ENCODE results near the gene PDGFRB. TPM values are rescaled to one million over a fixed set of nuclear protein-coding genes. Genes with fewer than 3 reads are reported as not detected.

The PDGFRB gene
- total RNA-seq, 1 donor from 2014 or later, result 2.9 TPM

- H3K9me3 Mint-ChIP-seq (ENCODE audit: unreplicated experiment), result peaks cover 9% of the 10 kb centered on the region
- H3K4me3 Mint-ChIP-seq (ENCODE audit: unreplicated experiment), result no peak overlapping the region
- peaks cover 2% of the 10 kb centered on the region for H3K4me1 Mint-ChIP-seq (ENCODE audit: low read depth, unreplicated experiment)
- peaks cover 2% of the 10 kb centered on the region for H3K27me3 Mint-ChIP-seq (ENCODE audit: unreplicated experiment)
- H3K27ac Mint-ChIP-seq (ENCODE audit: unreplicated experiment), result no peak overlapping the region
- H3K36me3 Mint-ChIP-seq (ENCODE audit: unreplicated experiment), result no peaks in the 10 kb centered on the region
- TF ChIP-seq, protein P1, sequence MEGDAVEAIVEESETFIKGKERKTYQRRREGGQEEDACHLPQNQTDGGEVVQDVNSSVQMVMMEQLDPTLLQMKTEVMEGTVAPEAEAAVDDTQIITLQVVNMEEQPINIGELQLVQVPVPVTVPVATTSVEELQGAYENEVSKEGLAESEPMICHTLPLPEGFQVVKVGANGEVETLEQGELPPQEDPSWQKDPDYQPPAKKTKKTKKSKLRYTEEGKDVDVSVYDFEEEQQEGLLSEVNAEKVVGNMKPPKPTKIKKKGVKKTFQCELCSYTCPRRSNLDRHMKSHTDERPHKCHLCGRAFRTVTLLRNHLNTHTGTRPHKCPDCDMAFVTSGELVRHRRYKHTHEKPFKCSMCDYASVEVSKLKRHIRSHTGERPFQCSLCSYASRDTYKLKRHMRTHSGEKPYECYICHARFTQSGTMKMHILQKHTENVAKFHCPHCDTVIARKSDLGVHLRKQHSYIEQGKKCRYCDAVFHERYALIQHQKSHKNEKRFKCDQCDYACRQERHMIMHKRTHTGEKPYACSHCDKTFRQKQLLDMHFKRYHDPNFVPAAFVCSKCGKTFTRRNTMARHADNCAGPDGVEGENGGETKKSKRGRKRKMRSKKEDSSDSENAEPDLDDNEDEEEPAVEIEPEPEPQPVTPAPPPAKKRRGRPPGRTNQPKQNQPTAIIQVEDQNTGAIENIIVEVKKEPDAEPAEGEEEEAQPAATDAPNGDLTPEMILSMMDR (IDR thresholded peaks at IDR 0.05; ENCODE audit: partially characterized antibody, unreplicated experiment), result no peak
- DNase-seq, result no peak
These were observed 27.8 kb upstream of the PDGFRB start for GRCh38 chr5:150183436-150183835.

GRCh38 chr5:150182774-150183173 lies 27.1 kb upstream of the PDGFRB start:
- TF ChIP-seq, protein P1 (IDR thresholded peaks at IDR 0.05; ENCODE audit: partially characterized antibody, unreplicated experiment), result no peak
- no peak for DNase-seq
- Mint-ChIP-seq H3K4me3 (ENCODE audit: unreplicated experiment) (no peak overlapping the region), H3K27ac (ENCODE audit: unreplicated experiment) (no peak overlapping the region), H3K9me3 (ENCODE audit: unreplicated experiment) (peaks cover 9% of the 10 kb centered on the region), H3K27me3 (ENCODE audit: unreplicated experiment) (peaks cover 2% of the 10 kb centered on the region), H3K4me1 (ENCODE audit: low read depth, unreplicated experiment) (peaks cover 2% of the 10 kb centered on the region), H3K36me3 (ENCODE audit: unreplicated experiment) (no peaks in the 10 kb centered on the region)

DNA sequence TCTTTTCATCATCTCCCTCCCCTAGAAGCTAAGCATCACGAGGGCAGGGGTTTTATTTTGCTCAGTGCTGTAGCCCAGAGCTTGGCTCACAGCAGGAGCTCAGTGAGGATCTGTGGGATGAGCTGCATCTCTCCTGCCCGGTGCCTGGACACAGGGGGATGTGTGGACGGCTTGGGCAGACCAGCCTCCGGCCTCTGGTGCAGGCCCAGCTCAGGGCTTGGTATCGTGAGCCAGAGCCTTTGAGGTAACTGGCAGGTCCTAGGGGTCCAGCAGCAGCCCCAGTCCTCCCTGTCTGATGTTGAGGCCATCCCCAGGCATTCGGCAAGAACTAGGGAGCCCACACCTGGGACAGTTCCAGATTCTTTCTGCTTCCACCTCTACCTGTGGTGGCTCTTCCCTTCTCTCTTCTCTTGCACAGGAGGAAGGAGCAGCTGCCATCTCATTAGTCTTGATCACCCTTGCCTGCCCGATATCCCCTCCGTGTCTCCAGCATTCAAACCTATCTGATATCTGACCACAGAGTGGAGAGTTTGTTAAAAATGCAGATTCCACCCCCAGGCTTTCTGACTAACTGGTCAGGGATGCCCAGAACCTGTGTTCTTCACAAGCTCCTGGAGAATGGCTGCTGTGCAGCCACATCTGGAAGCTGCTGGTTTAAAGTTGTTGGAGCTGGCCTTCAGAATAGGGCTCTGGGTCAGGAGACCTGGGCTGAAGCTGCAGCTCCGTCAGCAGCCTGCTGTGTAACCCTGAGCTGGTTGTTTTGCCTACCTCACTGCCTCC lies 26.3 kb upstream of the PDGFRB start:
- Mint-ChIP-seq H3K36me3 (ENCODE audit: unreplicated experiment) (no peaks in the 10 kb centered on the region), H3K4me3 (ENCODE audit: unreplicated experiment) (no peak overlapping the region), H3K4me1 (ENCODE audit: low read depth, unreplicated experiment) (peaks cover 2% of the 10 kb centered on the region), H3K9me3 (ENCODE audit: unreplicated experiment) (peaks cover 9% of the 10 kb centered on the region), H3K27ac (ENCODE audit: unreplicated experiment) (no peak overlapping the region), H3K27me3 (ENCODE audit: unreplicated experiment) (peaks cover 2% of the 10 kb centered on the region)
- TF ChIP-seq, protein P1 (IDR thresholded peaks at IDR 0.05; ENCODE audit: partially characterized antibody, unreplicated experiment), result no peak
- no peak for DNase-seq

DNA sequence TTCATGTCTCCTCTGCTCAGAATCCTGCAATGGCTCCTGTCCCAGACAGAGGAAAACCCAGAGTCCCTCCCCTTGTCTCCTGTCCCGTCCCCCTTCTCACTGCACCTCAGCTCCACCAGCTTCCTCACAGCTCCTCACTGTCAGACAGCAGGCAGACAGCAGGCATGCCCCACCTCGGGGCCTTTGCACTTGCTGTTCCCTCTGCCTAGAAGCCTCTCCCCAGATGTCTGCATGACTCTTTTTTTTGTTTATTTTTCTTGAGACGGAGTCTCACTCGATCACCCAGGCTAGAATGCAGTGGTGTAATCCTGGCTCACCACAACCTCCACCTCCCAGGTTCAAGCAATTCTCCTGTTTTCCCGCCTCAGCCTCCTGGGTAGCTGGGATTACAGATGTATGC lies 25.4 kb upstream of the PDGFRB start:
- H3K36me3 Mint-ChIP-seq (ENCODE audit: unreplicated experiment), result no peaks in the 10 kb centered on the region
- no peak overlapping the region for H3K27ac Mint-ChIP-seq (ENCODE audit: unreplicated experiment)
- H3K27me3 Mint-ChIP-seq (ENCODE audit: unreplicated experiment), result peaks cover 2% of the 10 kb centered on the region
- peaks cover 2% of the 10 kb centered on the region for H3K4me1 Mint-ChIP-seq (ENCODE audit: low read depth, unreplicated experiment)
- TF ChIP-seq, protein P1 (IDR thresholded peaks at IDR 0.05; ENCODE audit: partially characterized antibody, unreplicated experiment), result no peak
- peaks cover 9% of the 10 kb centered on the region for H3K9me3 Mint-ChIP-seq (ENCODE audit: unreplicated experiment)
- no peak overlapping the region for H3K4me3 Mint-ChIP-seq (ENCODE audit: unreplicated experiment)
- DNase-seq, result no peak

GRCh38 chr5:150180241-150181026 lies 24.8 kb upstream of the PDGFRB start:
- no peak for DNase-seq
- peaks cover 2% of the 10 kb centered on the region for H3K27me3 Mint-ChIP-seq (ENCODE audit: unreplicated experiment)
- TF ChIP-seq, protein P1 (IDR thresholded peaks at IDR 0.05; ENCODE audit: partially characterized antibody, unreplicated experiment), result no peak
- no peak overlapping the region for H3K27ac Mint-ChIP-seq (ENCODE audit: unreplicated experiment)
- H3K4me3 Mint-ChIP-seq (ENCODE audit: unreplicated experiment), result no peak overlapping the region
- H3K9me3 Mint-ChIP-seq (ENCODE audit: unreplicated experiment), result peaks cover 9% of the 10 kb centered on the region
- peaks cover 2% of the 10 kb centered on the region for H3K4me1 Mint-ChIP-seq (ENCODE audit: low read depth, unreplicated experiment)
- H3K36me3 Mint-ChIP-seq (ENCODE audit: unreplicated experiment), result no peaks in the 10 kb centered on the region

All from glutamatergic neuron (in vitro differentiated cells).